GM12878 (cell line): Measurements from ENCODE around the gene MINPP1. TPM values are rescaled to one million over a fixed set of nuclear protein-coding genes. Genes with fewer than 3 reads are reported as not detected.
A peak's percentile ranks its signal among the peaks of the same experiment; 100 is the strongest.

Experiments
- ATAC-seq: fragments of 200-7000 bp; cut with Tn5 transposase; 3 replicates; pipeline ENCODE4 v1.9.1; 2020; ENCODE audit warnings: mild to moderate bottlenecking, moderate library complexity
- BruUV-seq: library from RNA; stranded (reverse); fragments of 400-500 nt; replicated peaks from 2 replicates; lab custom pipeline; 2021; lab: Mats Ljungman, UMichigan
- CTCF ChIA-PET: fragments of 300-600 bp; sonication (Branson Sonifier 250); formaldehyde crosslinking; extraction: SDS; loops from one replicate; lab custom pipeline; 2021; ENCODE audit warnings: inconsistent platforms; lab: Yijun Ruan, JAX
- POLR2A ChIA-PET: fragments of 350-600 bp; formaldehyde crosslinking; extraction: SDS; loops from one replicate; lab custom pipeline; 2021; ENCODE audit warnings: inconsistent platforms; lab: Charles Lee
- RAD21 ChIA-PET: fragments of 300-600 bp; sonication (Branson Sonifier 250); formaldehyde crosslinking; loops from one replicate; lab custom pipeline; 2023; ENCODE audit warnings: antibody characterized with exemption; ENCODE audit not compliant: unreplicated experiment; lab: Charles Lee
- SMC1A ChIA-PET: fragments of 300-600 bp; sonication (Branson Sonifier 250); formaldehyde crosslinking; loops from one replicate; lab custom pipeline; 2023; ENCODE audit not compliant: unreplicated experiment, uncharacterized antibody; lab: Charles Lee
- DNase-seq: peaks from one replicate; pipeline ENCODE4 v3.0.0-alpha.2; 2011; ENCODE audit warnings: low read depth, low spot score
- FAIRE-seq: peaks from 3 replicates; lab custom pipeline; 2011; peaks lifted over from hg19 to GRCh38; lab: Jason Lieb, UNC
- H2AFZ ChIP-seq: 2 replicates; pipeline ENCODE4 v1.6.0; 2011; ENCODE audit warnings: low read depth, low read length, control low read depth; ENCODE audit not compliant: control insufficient read depth
- H3K27ac ChIP-seq: 2 replicates; pipeline ENCODE4 v1.5.1; 2011; ENCODE audit warnings: control low read depth; ENCODE audit not compliant: control insufficient read depth, insufficient read depth
- H3K27me3 ChIP-seq, 2 experiments: replicated peaks in 1 of 2; 2 replicates each; pipeline versions ENCODE4 v1.6.0 to v1.6.1; 2011; ENCODE audit warnings: low read length in 1 of 2; ENCODE audit not compliant: control insufficient read depth in 2 of 2, insufficient read depth in 2 of 2
- H3K36me3 ChIP-seq, 2 experiments: 2 replicates each; pipeline ENCODE4 v1.5.1; 2011; ENCODE audit warnings: low read length in 1 of 2; ENCODE audit not compliant: control insufficient read depth in 2 of 2, insufficient read depth in 2 of 2
- H3K4me1 ChIP-seq: 2 replicates; pipeline ENCODE4 v1.6.1; 2011; ENCODE audit warnings: mild to moderate bottlenecking, low read length, moderate library complexity, mixed read lengths; ENCODE audit not compliant: control insufficient read depth, insufficient read depth
- H3K4me2 ChIP-seq: 2 replicates; pipeline ENCODE4 v1.6.0; 2011; ENCODE audit warnings: control low read depth; ENCODE audit not compliant: control insufficient read depth, insufficient read depth
- H3K4me3 ChIP-seq: fragments of 200-600 bp; sonication (generic); 2 replicates; pipeline ENCODE4 v1.5.1; 2016
- H3K79me2 ChIP-seq: 2 replicates; pipeline ENCODE4 v1.6.0; 2011; ENCODE audit warnings: low read length; ENCODE audit not compliant: control insufficient read depth, insufficient read depth
- H3K9ac ChIP-seq: 2 replicates; pipeline ENCODE4 v1.8.0; 2011; ENCODE audit warnings: low read length, control low read depth, mixed read lengths; ENCODE audit not compliant: control insufficient read depth, insufficient read depth
- H3K9me3 ChIP-seq: replicated peaks from 3 replicates; pipeline ENCODE4 v1.5.1; 2011; ENCODE audit warnings: mild to moderate bottlenecking, low read length; ENCODE audit not compliant: control insufficient read depth, insufficient read depth
- H4K20me1 ChIP-seq: 2 replicates; pipeline ENCODE4 v1.6.0; 2011; ENCODE audit not compliant: control insufficient read depth, insufficient read depth
- BCL11A ChIP-seq: IDR thresholded peaks from 2 replicates; pipeline ENCODE4 v1.6.1; 2011; ENCODE audit warnings: low read depth, low read length
- CHD2 ChIP-seq: IDR thresholded peaks from 2 replicates; pipeline ENCODE4 v1.6.1; 2011; ENCODE audit warnings: low read depth, low read length, improper control_type of control experiment, borderline replicate concordance
- CHD4 ChIP-seq: fragments of 200-600 bp; sonication (generic); IDR thresholded peaks from 2 replicates; pipeline ENCODE4 v1.6.1; 2016; ENCODE audit warnings: mild to moderate bottlenecking
- CREM ChIP-seq: IDR thresholded peaks from 2 replicates; pipeline ENCODE4 v1.6.1; 2014; ENCODE audit warnings: antibody characterized with exemption, low read depth
- EP300 ChIP-seq, 2 experiments: fragments of 150-350 bp in 1 of 2; IDR thresholded peaks; 2 replicates each; pipeline ENCODE4 v1.6.1; 2011 to 2012; ENCODE audit warnings: low read depth in 2 of 2, low read length in 2 of 2, borderline replicate concordance in 1 of 2, improper control_type of control experiment in 1 of 2, inconsistent platforms in 1 of 2; ENCODE audit not compliant: control insufficient read depth in 1 of 2
- FOS ChIP-seq: IDR thresholded peaks from 3 replicates; pipeline ENCODE4 v1.6.1; 2011; ENCODE audit warnings: borderline replicate concordance; ENCODE audit not compliant: insufficient read length; ENCODE audit errors: extremely low read depth
- HCFC1 ChIP-seq: fragments of 150-350 bp; IDR thresholded peaks from 2 replicates; pipeline ENCODE4 v1.6.1; 2014; ENCODE audit warnings: low read length
- IKZF2 ChIP-seq, 2 experiments: fragments of 450-650 bp; IDR thresholded peaks; 2 replicates each; pipeline ENCODE4 v1.6.1; 2017; ENCODE audit warnings: mild to moderate bottlenecking in 2 of 2, moderate library complexity in 2 of 2
- NFYA ChIP-seq: IDR thresholded peaks from 2 replicates; pipeline ENCODE4 v1.6.1; 2011; ENCODE audit warnings: low read depth, mild to moderate bottlenecking, low read length, improper control_type of control experiment, borderline replicate concordance
- PAX5 ChIP-seq: IDR thresholded peaks from 2 replicates; pipeline ENCODE4 v1.6.1; 2011; ENCODE audit warnings: low read depth, low read length, borderline replicate concordance
- PAX8 ChIP-seq: fragments of 450-650 bp; IDR thresholded peaks from 2 replicates; pipeline ENCODE4 v1.6.1; 2017; ENCODE audit warnings: mild to moderate bottlenecking, moderate library complexity
- POLR2A ChIP-seq: IDR thresholded peaks from 2 replicates; pipeline ENCODE4 v1.6.1; 2011; ENCODE audit warnings: low read depth, mild to moderate bottlenecking, low read length
- RCOR1 ChIP-seq: conservative IDR thresholded peaks from 2 replicates; pipeline ENCODE4 v1.6.1; 2012; ENCODE audit warnings: low read depth, low read length, improper control_type of control experiment
- RFX5 ChIP-seq: IDR thresholded peaks from 2 replicates; pipeline ENCODE4 v1.6.1; 2011; ENCODE audit warnings: low read depth, low read length, improper control_type of control experiment
- SMARCA5 ChIP-seq: fragments of 450-650 bp; IDR thresholded peaks from 2 replicates; pipeline ENCODE4 v1.6.1; 2017; ENCODE audit warnings: mild to moderate bottlenecking
- SMC3 ChIP-seq: IDR thresholded peaks from 2 replicates; pipeline ENCODE4 v1.6.1; 2011; ENCODE audit warnings: low read length, improper control_type of control experiment, borderline replicate concordance
- SRF ChIP-seq, 2 experiments: IDR thresholded peaks; 2 replicates each; pipeline ENCODE4 v1.6.1; 2011; ENCODE audit warnings: low read depth in 2 of 2, low read length in 2 of 2, mild to moderate bottlenecking in 1 of 2, moderate library complexity in 1 of 2
- TAF1 ChIP-seq: IDR thresholded peaks from 2 replicates; pipeline ENCODE4 v1.6.1; 2011; ENCODE audit warnings: mild to moderate bottlenecking, low read depth, low read length, borderline replicate concordance
- TARDBP ChIP-seq: IDR thresholded peaks from 2 replicates; pipeline ENCODE4 v1.6.1; 2016; ENCODE audit warnings: borderline replicate concordance
- WGBS: methylation state at CpG from one replicate; pipeline ENCODE4 v1.1.6; 2016; ENCODE audit warnings: low lambda C conversion rate; ENCODE audit not compliant: insufficient replicate concordance, insufficient coverage; ENCODE audit errors: missing lambda C conversion rate; 5-methylcytosine and 5-hydroxymethylcytosine counted together
- in situ Hi-C: fragments of 300-500 bp; cut with MboI; formaldehyde crosslinking; loops from 9 replicates; pipeline ENCODE4 v1.14.3; 2018; ENCODE audit warnings: mixed read lengths
- intact Hi-C: fragments of 100-400 bp; cut with micrococcal nuclease; formaldehyde crosslinking; loops from one replicate; pipeline ENCODE4 v1.14.2; 2022; ENCODE audit not compliant: unreplicated experiment
- polyA plus RNA-seq, 11 experiments: library from polyadenylated mRNA; depleted of rRNA in 4 of 11; unstranded in 6 of 11; stranded (reverse) in 5 of 11; fragments of >200 nt; fragmentation: Nextera tagmentation in 4 of 11; fragmentation: Illumina TruSeq in 1 of 11; extraction: Ambion mirVana in 4 of 11; extraction: Trizol in 1 of 11; gene quantifications; 1 replicate in 1 of 11; 2 replicates in 10 of 11; pipeline versions ENCODE4 v1.2.1 to v1.2.3, GENCODE V29; 2011 to 2016; ENCODE audit warnings: inconsistent platforms in 2 of 11, missing spikeins in 2 of 11, low read depth in 1 of 11
- total RNA-seq, 4 experiments: library from RNA; depleted of rRNA in 3 of 4; stranded (reverse); fragments of >200 nt in 3 of 4; fragmentation: Illumina TruSeq in 1 of 4; extraction: Trizol in 1 of 4; gene quantifications; 2 replicates each; pipeline versions ENCODE4 v1.2.1 to v1.2.3, GENCODE V29; 2013 to 2021
- TF ChIP-seq, protein P1 (sequence below): fragments of 450-650 bp; IDR thresholded peaks from 2 replicates; pipeline ENCODE4 v1.6.1; 2017; ENCODE audit warnings: mild to moderate bottlenecking, moderate library complexity
- TF ChIP-seq, protein P2 (sequence below): IDR thresholded peaks from 2 replicates; pipeline ENCODE4 v1.6.1; 2011; ENCODE audit warnings: low read depth, low read length, improper control_type of control experiment, borderline replicate concordance

Gene MINPP1
- total and polyA plus RNA-seq, 10 of the 15 experiments (the other 5 are each of a cell fraction or from before 2014, with no cell fraction given): 3.9 to 29.2 (median 10.7) TPM

DNA sequence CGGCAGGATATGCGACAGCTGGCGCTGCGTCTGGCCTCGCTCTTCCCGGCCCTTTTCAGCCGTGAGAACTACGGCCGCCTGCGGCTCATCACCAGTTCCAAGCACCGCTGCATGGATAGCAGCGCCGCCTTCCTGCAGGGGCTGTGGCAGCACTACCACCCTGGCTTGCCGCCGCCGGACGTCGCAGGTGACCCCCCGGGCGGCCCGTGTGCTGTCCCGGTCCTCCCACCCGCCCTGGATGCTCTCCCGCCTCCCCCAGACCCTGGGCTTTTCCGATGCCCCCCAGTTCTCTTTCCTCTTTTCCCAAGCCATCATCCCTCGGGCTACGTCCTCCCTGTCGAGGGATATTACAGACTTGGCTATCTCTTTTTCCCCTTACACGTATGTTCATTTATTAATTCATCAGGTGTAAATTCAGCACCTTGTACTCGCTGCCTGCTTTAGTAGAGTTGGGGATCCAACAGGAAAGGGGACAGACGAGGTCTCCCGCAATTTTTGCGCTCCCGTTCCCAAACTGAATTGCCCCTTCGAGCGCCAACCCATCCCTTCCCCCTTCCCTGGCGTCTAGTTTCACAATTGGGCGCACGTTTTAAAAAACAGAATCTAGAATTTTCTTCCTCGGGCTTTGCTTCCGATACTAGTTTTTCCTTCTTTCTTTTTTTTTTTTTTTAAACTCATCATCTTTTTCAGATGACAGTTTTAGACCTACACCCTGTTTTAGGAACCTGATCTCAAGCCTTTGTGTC lies 846 bp downstream of the MINPP1 start:
- Histone ChIP-seq H3K27me3 (no peaks in the 10 kb centered on the region), H3K27ac (peak overlapping the region; percentile 35), H3K9me3 (no peaks in the 10 kb centered on the region), H3K4me3 (peak overlapping the region; percentile 88), H3K4me2 (peak overlapping the region; percentile 95), H4K20me1 (no peaks in the 10 kb centered on the region), H3K79me2 (peaks cover 10% of the 10 kb centered on the region), H2AFZ (peak overlapping the region; percentile 97), H3K36me3 (no peaks in the 10 kb centered on the region), H3K4me1 (no peaks in the 10 kb centered on the region), H3K9ac (peak overlapping the region; percentile 70)
- intact Hi-C loops (no loop called here), in situ Hi-C loops (no loop called here)
- ChIA-PET SMC1A (interaction anchor here (1.0 to 1.1 kb wide), 3 partner anchors 28 to 566 kb away, joined by 3 to 4 read pairs (median 3); no protein-coding TSS in a partner anchor), RAD21 (interaction anchor here (0.5 to 1.5 kb wide), 3 partner anchors 162 to 539 kb away, joined by 3 to 4 read pairs (median 3); no protein-coding TSS in a partner anchor), POLR2A (interaction anchor here (1.2 kb wide), 1 partner anchor 269 kb away, joined by 4 read pairs; no protein-coding TSS in a partner anchor), CTCF (interaction anchor here (1.1 to 1.3 kb wide), 2 partner anchors 14 to 28 kb away, joined by 4 to 5 read pairs; no protein-coding TSS in a partner anchor)
- BruUV-seq: no TSS peak
- ATAC-seq (peak; percentile 85), DNase-seq (no peak), FAIRE-seq (no peak)
- WGBS: 2% methylated on average over 38 of the region's 41 CpGs
- TF ChIP-seq IKZF2 (IDR thresholded peaks at IDR 0.05): 0 out of 4 replicates have a peak, but pooled peaks of 1 of the 2 experiments have one; percentile 15
- TF ChIP-seq CHD4: no peak
- TF ChIP-seq EP300 (IDR thresholded peaks at IDR 0.05; ENCODE audit: borderline replicate concordance in 1 of 2, control insufficient read depth in 1 of 2, low read depth in 2 of 2, low read length in 2 of 2): no peak
- no peak for TF ChIP-seq TAF1
- TF ChIP-seq POLR2A: no peak
- TF ChIP-seq RCOR1: no peak
- no peak for TF ChIP-seq TARDBP
- TF ChIP-seq FOS: no peak
- no peak for TF ChIP-seq SRF (IDR thresholded peaks at IDR 0.05; ENCODE audit: low read depth in 2 of 2, low read length in 2 of 2)
- TF ChIP-seq PAX5: no peak
- TF ChIP-seq RFX5: no peak
- TF ChIP-seq SMC3: peak; percentile 9; the same call in 1 of the 2 replicates
- TF ChIP-seq, protein P1, sequence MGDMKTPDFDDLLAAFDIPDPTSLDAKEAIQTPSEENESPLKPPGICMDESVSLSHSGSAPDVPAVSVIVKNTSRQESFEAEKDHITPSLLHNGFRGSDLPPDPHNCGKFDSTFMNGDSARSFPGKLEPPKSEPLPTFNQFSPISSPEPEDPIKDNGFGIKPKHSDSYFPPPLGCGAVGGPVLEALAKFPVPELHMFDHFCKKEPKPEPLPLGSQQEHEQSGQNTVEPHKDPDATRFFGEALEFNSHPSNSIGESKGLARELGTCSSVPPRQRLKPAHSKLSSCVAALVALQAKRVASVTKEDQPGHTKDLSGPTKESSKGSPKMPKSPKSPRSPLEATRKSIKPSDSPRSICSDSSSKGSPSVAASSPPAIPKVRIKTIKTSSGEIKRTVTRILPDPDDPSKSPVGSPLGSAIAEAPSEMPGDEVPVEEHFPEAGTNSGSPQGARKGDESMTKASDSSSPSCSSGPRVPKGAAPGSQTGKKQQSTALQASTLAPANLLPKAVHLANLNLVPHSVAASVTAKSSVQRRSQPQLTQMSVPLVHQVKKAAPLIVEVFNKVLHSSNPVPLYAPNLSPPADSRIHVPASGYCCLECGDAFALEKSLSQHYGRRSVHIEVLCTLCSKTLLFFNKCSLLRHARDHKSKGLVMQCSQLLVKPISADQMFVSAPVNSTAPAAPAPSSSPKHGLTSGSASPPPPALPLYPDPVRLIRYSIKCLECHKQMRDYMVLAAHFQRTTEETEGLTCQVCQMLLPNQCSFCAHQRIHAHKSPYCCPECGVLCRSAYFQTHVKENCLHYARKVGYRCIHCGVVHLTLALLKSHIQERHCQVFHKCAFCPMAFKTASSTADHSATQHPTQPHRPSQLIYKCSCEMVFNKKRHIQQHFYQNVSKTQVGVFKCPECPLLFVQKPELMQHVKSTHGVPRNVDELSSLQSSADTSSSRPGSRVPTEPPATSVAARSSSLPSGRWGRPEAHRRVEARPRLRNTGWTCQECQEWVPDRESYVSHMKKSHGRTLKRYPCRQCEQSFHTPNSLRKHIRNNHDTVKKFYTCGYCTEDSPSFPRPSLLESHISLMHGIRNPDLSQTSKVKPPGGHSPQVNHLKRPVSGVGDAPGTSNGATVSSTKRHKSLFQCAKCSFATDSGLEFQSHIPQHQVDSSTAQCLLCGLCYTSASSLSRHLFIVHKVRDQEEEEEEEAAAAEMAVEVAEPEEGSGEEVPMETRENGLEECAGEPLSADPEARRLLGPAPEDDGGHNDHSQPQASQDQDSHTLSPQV: no peak
- TF ChIP-seq PAX8: no peak
- TF ChIP-seq, protein P2, sequence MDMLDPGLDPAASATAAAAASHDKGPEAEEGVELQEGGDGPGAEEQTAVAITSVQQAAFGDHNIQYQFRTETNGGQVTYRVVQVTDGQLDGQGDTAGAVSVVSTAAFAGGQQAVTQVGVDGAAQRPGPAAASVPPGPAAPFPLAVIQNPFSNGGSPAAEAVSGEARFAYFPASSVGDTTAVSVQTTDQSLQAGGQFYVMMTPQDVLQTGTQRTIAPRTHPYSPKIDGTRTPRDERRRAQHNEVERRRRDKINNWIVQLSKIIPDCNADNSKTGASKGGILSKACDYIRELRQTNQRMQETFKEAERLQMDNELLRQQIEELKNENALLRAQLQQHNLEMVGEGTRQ: no peak
- no peak for TF ChIP-seq NFYA
- peak; percentile 85; the same call in 1 of the 2 replicates for TF ChIP-seq SMARCA5
- TF ChIP-seq HCFC1: no peak
- no peak for TF ChIP-seq CREM
- no peak for TF ChIP-seq BCL11A
- TF ChIP-seq CHD2: no peak
